ENCODE data around the gene MYH15. TPM values are rescaled to one million over a fixed set of nuclear protein-coding genes. Genes with fewer than 3 reads are reported as not detected.
A peak's percentile ranks its signal among the peaks of the same experiment; 100 is the strongest.

MYH15 gene
- total RNA-seq, 1 donor: under 0.01 TPM

GRCh38 chr3:108489776-108490175 is 20.6 kb downstream of the MYH15 start:
- DNase-seq (ENCODE audit: low read depth): peak; percentile 56
- peak; percentile 77 for TF ChIP-seq CTCF (IDR thresholded peaks at IDR 0.05; ENCODE audit: insufficient read depth, low read depth, low read length)
- no peak overlapping the region for H3K4me3 ChIP-seq (ENCODE audit: low read depth, low read length)

- no peak for DNase-seq (ENCODE audit: low read depth)
- no peak overlapping the region for H3K4me3 ChIP-seq (ENCODE audit: low read depth, low read length)
- TF ChIP-seq CTCF (IDR thresholded peaks at IDR 0.05; ENCODE audit: insufficient read depth, low read depth, low read length): no peak
These were observed 21.8 kb downstream of the MYH15 start for GRCh38 chr3:108488631-108489030.

DNA sequence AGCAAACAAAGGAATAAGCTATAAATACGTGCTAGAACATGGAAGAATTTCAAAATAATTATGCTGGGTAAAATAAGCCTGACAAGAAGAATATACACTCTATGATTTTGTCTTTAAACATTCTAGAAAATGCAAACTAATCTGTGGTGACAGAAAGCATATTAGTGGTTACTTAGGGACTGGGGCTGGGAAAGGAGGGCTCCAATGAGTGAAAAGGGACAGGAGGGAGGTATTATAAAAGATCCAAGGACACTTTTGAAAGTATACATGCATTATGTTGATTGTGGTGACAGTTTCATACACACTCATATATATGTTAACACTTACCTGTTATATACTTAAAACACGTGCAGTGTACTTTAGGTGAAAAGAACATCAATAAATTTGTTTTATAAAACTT is 23.0 kb downstream of the MYH15 start:
- no peak for TF ChIP-seq CTCF (IDR thresholded peaks at IDR 0.05; ENCODE audit: insufficient read depth, low read depth, low read length)
- H3K4me3 ChIP-seq (ENCODE audit: low read depth, low read length): no peak overlapping the region
- DNase-seq (ENCODE audit: low read depth): no peak

DNA sequence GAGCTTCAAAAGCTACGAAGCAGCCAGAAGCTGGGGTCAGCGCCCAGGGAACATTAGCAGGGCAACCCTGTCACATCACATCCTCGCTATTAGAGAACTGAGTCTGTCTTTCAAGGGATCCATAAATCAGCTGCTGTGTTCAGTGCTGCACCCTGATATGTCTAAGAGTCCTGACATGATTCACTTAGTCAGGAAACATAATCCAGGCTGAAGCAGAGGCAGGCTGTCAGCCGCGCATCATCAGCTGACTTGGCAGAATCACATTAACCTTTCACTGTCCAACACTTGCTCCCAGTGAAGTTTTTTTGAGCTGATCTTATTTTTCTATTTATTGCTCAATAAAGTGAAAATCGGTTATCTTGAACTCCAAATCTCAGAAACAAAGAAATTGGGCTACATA is 23.5 kb downstream of the MYH15 start:
- H3K4me3 ChIP-seq (ENCODE audit: low read depth, low read length): no peak overlapping the region
- TF ChIP-seq CTCF (IDR thresholded peaks at IDR 0.05; ENCODE audit: insufficient read depth, low read depth, low read length): no peak
- peak; percentile 41 for DNase-seq (ENCODE audit: low read depth)

- no peak for DNase-seq (ENCODE audit: low read depth)
- no peak for TF ChIP-seq CTCF (IDR thresholded peaks at IDR 0.05; ENCODE audit: insufficient read depth, low read depth, low read length)
- H3K4me3 ChIP-seq (ENCODE audit: low read depth, low read length): no peak overlapping the region
These were observed 24.1 kb downstream of the MYH15 start for GRCh38 chr3:108486338-108486737.

DNA sequence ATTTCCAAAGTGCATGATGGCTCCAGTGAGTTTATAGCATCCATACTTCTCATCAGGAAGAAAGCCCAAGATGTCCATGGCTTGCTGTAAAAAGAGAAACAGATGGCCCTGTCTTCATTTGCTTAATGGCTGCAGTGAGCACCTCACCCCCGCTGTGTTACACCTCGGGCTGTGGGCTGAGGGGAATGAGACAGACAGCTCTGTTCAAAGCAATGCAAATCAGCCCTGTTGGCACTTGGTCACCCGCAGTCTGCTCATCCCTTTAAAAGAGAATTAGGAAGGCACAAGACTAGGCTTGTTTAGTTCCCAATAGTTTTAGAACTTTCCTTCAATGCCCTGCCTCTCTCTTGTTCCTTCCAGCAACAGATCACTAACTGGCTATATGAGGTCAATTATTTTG is 25.2 kb downstream of the MYH15 start:
- DNase-seq (ENCODE audit: low read depth): no peak
- no peak for TF ChIP-seq CTCF (IDR thresholded peaks at IDR 0.05; ENCODE audit: insufficient read depth, low read depth, low read length)
- H3K4me3 ChIP-seq (ENCODE audit: low read depth, low read length): no peak overlapping the region

DNA sequence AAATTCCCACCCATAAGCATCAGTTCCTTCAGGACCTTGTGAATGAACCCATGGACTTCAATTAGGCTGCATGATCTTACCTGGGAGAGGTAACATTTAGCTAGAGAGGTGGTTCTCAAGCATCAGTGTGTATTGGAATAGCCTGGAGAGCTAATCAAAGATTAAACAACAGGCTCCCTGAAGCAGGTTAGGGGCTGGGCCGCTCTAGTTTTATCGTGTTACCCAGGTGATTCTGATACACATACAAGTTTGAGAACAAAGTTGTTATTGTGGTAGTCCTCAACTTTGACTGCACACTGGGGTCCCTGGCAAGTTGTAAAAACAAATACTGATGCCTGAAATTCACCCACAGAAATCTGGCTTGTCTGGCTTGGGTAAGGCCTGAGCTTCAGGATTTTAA is 31.2 kb downstream of the MYH15 start:
- H3K4me3 ChIP-seq (ENCODE audit: low read depth, low read length): no peak overlapping the region
- no peak for TF ChIP-seq CTCF (IDR thresholded peaks at IDR 0.05; ENCODE audit: insufficient read depth, low read depth, low read length)
- DNase-seq (ENCODE audit: low read depth): no peak
